Measurements from ENCODE around the gene MAP4. TPM values are rescaled to one million over a fixed set of nuclear protein-coding genes. Genes with fewer than 3 reads are reported as not detected.

Gene MAP4
- total RNA-seq, 1 experiment from 2014 or later: 137 TPM

DNA sequence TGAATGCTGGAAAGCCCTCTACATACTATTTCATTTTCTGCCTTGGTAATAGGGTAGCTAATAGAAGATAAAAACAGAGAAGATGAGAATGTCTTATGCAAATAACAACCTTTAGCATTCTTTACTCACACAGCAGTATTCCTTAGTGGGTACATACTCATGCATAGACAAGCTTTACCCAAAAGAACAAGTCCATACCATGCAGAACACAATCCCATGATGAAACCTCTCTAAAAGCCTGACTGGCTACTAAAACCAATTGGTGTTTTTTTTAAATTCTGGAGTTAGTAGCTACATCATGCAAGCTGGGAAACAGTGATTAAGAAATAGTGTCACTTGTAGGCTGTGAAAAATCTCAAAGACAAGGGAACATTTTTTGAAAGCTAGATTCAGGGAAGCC is 108.4 kb downstream of the MAP4 start:
- no peak overlapping the region for H3K4me3 Mint-ChIP-seq (ENCODE audit: unreplicated experiment)
- H3K4me1 Mint-ChIP-seq (ENCODE audit: low read depth, unreplicated experiment): no peaks in the 10 kb centered on the region
- no peak overlapping the region for H3K4me3 ChIP-seq (ENCODE audit: low read depth, low read length)
- H3K9me3 ChIP-seq: no peaks in the 10 kb centered on the region
- no peak for DNase-seq
- peaks cover 1% of the 10 kb centered on the region for H3K36me3 ChIP-seq (ENCODE audit: control insufficient read depth, insufficient read depth, low read length)
- H3K4me1 ChIP-seq: no peaks in the 10 kb centered on the region
- H3K27me3 ChIP-seq (replicated peaks; ENCODE audit: control insufficient read depth, insufficient read depth, low read length): no peaks in the 10 kb centered on the region
- CTCF ChIA-PET: interaction anchor here (0.7 kb wide), 1 partner anchor 534 kb away, joined by 5 read pairs; no protein-coding TSS in a partner anchor
- H3K36me3 Mint-ChIP-seq (ENCODE audit: insufficient read depth, unreplicated experiment): peaks cover 49% of the 10 kb centered on the region
- H3K27ac Mint-ChIP-seq (ENCODE audit: unreplicated experiment): no peak overlapping the region
- intact Hi-C loops (cut with micrococcal nuclease; ENCODE audit: unreplicated experiment): no loop called here
- POLR2A ChIA-PET: no interaction called here
- no TSS peak for BruUV-seq (replicated peaks)
- TF ChIP-seq, protein P1, sequence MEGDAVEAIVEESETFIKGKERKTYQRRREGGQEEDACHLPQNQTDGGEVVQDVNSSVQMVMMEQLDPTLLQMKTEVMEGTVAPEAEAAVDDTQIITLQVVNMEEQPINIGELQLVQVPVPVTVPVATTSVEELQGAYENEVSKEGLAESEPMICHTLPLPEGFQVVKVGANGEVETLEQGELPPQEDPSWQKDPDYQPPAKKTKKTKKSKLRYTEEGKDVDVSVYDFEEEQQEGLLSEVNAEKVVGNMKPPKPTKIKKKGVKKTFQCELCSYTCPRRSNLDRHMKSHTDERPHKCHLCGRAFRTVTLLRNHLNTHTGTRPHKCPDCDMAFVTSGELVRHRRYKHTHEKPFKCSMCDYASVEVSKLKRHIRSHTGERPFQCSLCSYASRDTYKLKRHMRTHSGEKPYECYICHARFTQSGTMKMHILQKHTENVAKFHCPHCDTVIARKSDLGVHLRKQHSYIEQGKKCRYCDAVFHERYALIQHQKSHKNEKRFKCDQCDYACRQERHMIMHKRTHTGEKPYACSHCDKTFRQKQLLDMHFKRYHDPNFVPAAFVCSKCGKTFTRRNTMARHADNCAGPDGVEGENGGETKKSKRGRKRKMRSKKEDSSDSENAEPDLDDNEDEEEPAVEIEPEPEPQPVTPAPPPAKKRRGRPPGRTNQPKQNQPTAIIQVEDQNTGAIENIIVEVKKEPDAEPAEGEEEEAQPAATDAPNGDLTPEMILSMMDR (IDR thresholded peaks at IDR 0.05; ENCODE audit: insufficient read depth in 1 of 2, low read depth in 1 of 2, low read length in 1 of 2, severe bottlenecking in 1 of 2, unreplicated experiment in 1 of 2): no peak
- no peaks in the 10 kb centered on the region for H3K27me3 Mint-ChIP-seq (ENCODE audit: insufficient read depth, unreplicated experiment)
- H3K9me3 Mint-ChIP-seq (ENCODE audit: unreplicated experiment): no peaks in the 10 kb centered on the region

GRCh38 chr3:47902746-47903145 is 113.5 kb downstream of the MAP4 start:
- Histone ChIP-seq H3K9me3 (no peaks in the 10 kb centered on the region), H3K27me3 (replicated peaks; ENCODE audit: control insufficient read depth, insufficient read depth, low read length) (no peaks in the 10 kb centered on the region), H3K36me3 (ENCODE audit: control insufficient read depth, insufficient read depth, low read length) (no peaks in the 10 kb centered on the region), H3K4me1 (peaks cover 10% of the 10 kb centered on the region), H3K4me3 (ENCODE audit: low read depth, low read length) (no peak overlapping the region)
- BruUV-seq (replicated peaks): no TSS peak
- Mint-ChIP-seq H3K36me3 (ENCODE audit: insufficient read depth, unreplicated experiment) (peaks cover 50% of the 10 kb centered on the region), H3K9me3 (ENCODE audit: unreplicated experiment) (no peaks in the 10 kb centered on the region), H3K4me3 (ENCODE audit: unreplicated experiment) (no peak overlapping the region), H3K27me3 (ENCODE audit: insufficient read depth, unreplicated experiment) (no peaks in the 10 kb centered on the region), H3K27ac (ENCODE audit: unreplicated experiment) (no peak overlapping the region), H3K4me1 (ENCODE audit: low read depth, unreplicated experiment) (no peaks in the 10 kb centered on the region)
- ChIA-PET POLR2A (no interaction called here), CTCF (no interaction called here)
- intact Hi-C loops (cut with micrococcal nuclease; ENCODE audit: unreplicated experiment): no loop called here
- TF ChIP-seq, protein P1 (IDR thresholded peaks at IDR 0.05; ENCODE audit: insufficient read depth in 1 of 2, low read depth in 1 of 2, low read length in 1 of 2, severe bottlenecking in 1 of 2, unreplicated experiment in 1 of 2): no peak
- DNase-seq: no peak

- H3K9me3 ChIP-seq: no peaks in the 10 kb centered on the region
- Mint-ChIP-seq H3K36me3 (ENCODE audit: insufficient read depth, unreplicated experiment) (peaks cover 63% of the 10 kb centered on the region), H3K4me3 (ENCODE audit: unreplicated experiment) (no peak overlapping the region), H3K27ac (ENCODE audit: unreplicated experiment) (peak overlapping the region; percentile 1), H3K4me1 (ENCODE audit: low read depth, unreplicated experiment) (no peaks in the 10 kb centered on the region), H3K9me3 (ENCODE audit: unreplicated experiment) (no peaks in the 10 kb centered on the region), H3K27me3 (ENCODE audit: insufficient read depth, unreplicated experiment) (no peaks in the 10 kb centered on the region)
- no peaks in the 10 kb centered on the region for H3K27me3 ChIP-seq (replicated peaks; ENCODE audit: control insufficient read depth, insufficient read depth, low read length)
- TF ChIP-seq, protein P1 (IDR thresholded peaks at IDR 0.05; ENCODE audit: insufficient read depth in 1 of 2, low read depth in 1 of 2, low read length in 1 of 2, severe bottlenecking in 1 of 2, unreplicated experiment in 1 of 2): no peak
- ChIA-PET CTCF (interaction anchor here (1.0 kb wide), 1 partner anchor 250 kb away, joined by 3 read pairs; no protein-coding TSS in a partner anchor), POLR2A (no interaction called here)
- intact Hi-C loops (cut with micrococcal nuclease; ENCODE audit: unreplicated experiment): no loop called here
- no peak overlapping the region for H3K4me3 ChIP-seq (ENCODE audit: low read depth, low read length)
- no peak for DNase-seq
- H3K4me1 ChIP-seq: peaks cover 10% of the 10 kb centered on the region
- H3K36me3 ChIP-seq (ENCODE audit: control insufficient read depth, insufficient read depth, low read length): no peaks in the 10 kb centered on the region
- BruUV-seq (replicated peaks): no TSS peak
These were observed 114.9 kb downstream of the MAP4 start for GRCh38 chr3:47901280-47901833.

All from Caco-2 (cell line).